WTC11 (cell line): ENCODE measurements around the gene NDUFAF7.

ENCODE experiments used
- CTCF ChIP-seq: fragments of 200-600 bp; IDR thresholded peaks from 2 replicates; pipeline ENCODE4 v1.8.0; 2022; ENCODE audit warnings: antibody characterized with exemption
- IRF1 ChIP-seq: sonication (generic); formaldehyde crosslinking; IDR thresholded peaks from 2 replicates; pipeline ENCODE4 v1.8.0; 2023; ENCODE audit warnings: missing genetic modification reagents
- NR3C1 ChIP-seq: sonication (generic); formaldehyde crosslinking; conservative IDR thresholded peaks from 2 replicates; pipeline ENCODE4 v1.8.1; 2023; ENCODE audit warnings: low read depth, mild to moderate bottlenecking, missing genetic modification reagents
- PRDM15 ChIP-seq: sonication (generic); formaldehyde crosslinking; IDR thresholded peaks from 2 replicates; pipeline ENCODE4 v1.8.0; 2022; ENCODE audit warnings: missing genetic modification reagents
- TEAD4 ChIP-seq: sonication (generic); formaldehyde crosslinking; IDR thresholded peaks from 2 replicates; pipeline ENCODE4 v1.8.0; 2022; ENCODE audit warnings: mild to moderate bottlenecking, missing genetic modification reagents
- TP53 ChIP-seq: sonication (generic); formaldehyde crosslinking; IDR thresholded peaks from 2 replicates; pipeline ENCODE4 v1.8.1; 2023; ENCODE audit warnings: mild to moderate bottlenecking, missing genetic modification reagents
- USF1 ChIP-seq: sonication (generic); formaldehyde crosslinking; IDR thresholded peaks from 2 replicates; pipeline ENCODE4 v1.8.0; 2022; ENCODE audit warnings: mild to moderate bottlenecking, missing genetic modification reagents
- TF ChIP-seq, protein P1 (sequence below): sonication (generic); formaldehyde crosslinking; IDR thresholded peaks from 2 replicates; pipeline ENCODE4 v1.8.1; 2022; ENCODE audit warnings: mild to moderate bottlenecking, moderate library complexity, missing genetic modification reagents

GRCh38 chr2:37267685-37268084 is 36.2 kb downstream of the NDUFAF7 start:
- TF ChIP-seq TP53 (CRISPR knock-in tag) (no peak), USF1 (CRISPR knock-in tag) (no peak), IRF1 (CRISPR knock-in tag) (no peak), CTCF (no peak), TEAD4 (no peak), NR3C1 (CRISPR knock-in tag) (no peak), PRDM15 (CRISPR knock-in tag) (no peak)
- TF ChIP-seq, protein P1, sequence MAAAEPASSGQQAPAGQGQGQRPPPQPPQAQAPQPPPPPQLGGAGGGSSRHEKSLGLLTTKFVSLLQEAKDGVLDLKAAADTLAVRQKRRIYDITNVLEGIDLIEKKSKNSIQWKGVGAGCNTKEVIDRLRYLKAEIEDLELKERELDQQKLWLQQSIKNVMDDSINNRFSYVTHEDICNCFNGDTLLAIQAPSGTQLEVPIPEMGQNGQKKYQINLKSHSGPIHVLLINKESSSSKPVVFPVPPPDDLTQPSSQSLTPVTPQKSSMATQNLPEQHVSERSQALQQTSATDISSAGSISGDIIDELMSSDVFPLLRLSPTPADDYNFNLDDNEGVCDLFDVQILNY (CRISPR knock-in tag): no peak
